ENCODE data around the gene BTBD8.

DNA sequence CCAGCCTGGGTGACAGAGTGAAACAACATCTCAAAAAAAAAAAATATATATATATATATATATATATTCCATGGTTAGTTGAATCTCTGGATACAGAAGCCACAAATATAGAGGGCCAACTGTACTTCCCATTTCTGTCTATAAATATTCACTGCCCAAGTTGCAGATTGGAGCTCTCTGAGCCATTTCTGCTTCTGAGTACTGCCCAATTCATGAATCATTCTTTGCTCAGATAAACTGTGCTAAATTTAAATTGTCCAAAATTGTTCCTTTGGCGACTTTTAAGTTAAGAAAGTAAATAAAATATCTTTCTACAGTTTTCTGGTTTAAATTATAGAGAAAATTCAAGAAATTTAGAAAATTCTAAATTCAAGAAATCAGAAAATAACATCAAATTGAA, 114.4 kb downstream of the BTBD8 start:
- TF ChIP-seq TAF1 (IDR thresholded peaks at IDR 0.05; ENCODE audit: low read depth, low read length), result no peak
- no peak for TF ChIP-seq POLR2A (IDR thresholded peaks at IDR 0.05; ENCODE audit: low read depth, low read length)
